Ecto neural progenitor cell (in vitro differentiated cells): Measurements from ENCODE around the gene RAB29.

Experiments
- DNase-seq: peaks from one replicate; pipeline ENCODE4 v3.0.0-alpha.2; 2018; ENCODE audit warnings: low spot score

RAB29 gene

DNA sequence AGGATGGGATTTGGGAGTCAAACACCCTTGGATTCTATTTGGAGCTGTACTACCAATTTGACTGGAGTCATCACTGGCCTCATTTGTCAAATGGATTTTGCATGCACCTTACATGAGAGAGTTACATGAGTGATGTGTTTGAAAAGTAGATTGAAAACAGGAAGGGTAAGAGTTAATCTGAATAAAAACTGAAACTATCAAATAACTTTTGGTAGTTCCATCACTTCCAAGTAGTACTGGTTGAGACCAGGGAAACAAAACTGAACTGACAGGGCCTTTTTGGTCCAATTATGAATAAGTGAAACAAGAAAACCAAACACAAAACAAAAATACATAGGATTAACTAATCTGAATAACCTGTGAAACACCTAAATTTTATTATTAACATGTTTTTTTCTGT, 55.5 kb downstream of the RAB29 start:
- DNase-seq: no peak

DNA sequence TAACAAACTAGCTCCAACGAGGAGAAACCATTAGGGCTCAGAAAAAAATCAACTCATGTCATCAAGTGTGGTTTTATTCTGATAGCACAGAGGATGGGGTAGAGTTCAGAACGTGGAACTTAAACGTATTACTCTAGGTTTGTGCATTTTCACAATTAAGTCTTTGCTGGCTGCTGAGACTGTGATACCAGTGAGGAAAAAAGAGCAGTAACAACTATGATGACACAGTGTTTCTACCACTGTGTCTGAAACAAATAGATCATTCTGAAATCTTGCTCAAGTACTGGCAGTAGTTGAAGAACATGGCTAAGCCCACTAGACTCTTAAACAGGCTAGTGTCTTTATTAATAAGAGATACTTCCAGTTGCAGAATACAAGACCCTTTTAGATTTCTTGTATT, 56.3 kb downstream of the RAB29 start:
- DNase-seq: no peak
